ENCODE measurements around the gene SMCR8. TPM values are rescaled to one million over a fixed set of nuclear protein-coding genes. Genes with fewer than 3 reads are reported as not detected.

The SMCR8 gene
- total and polyA plus RNA-seq, 9 of the 15 experiments (the other 6 are each of a cell fraction or from before 2014, with no cell fraction given) = 0.25 to 8.8 (median 4.9) TPM

DNA sequence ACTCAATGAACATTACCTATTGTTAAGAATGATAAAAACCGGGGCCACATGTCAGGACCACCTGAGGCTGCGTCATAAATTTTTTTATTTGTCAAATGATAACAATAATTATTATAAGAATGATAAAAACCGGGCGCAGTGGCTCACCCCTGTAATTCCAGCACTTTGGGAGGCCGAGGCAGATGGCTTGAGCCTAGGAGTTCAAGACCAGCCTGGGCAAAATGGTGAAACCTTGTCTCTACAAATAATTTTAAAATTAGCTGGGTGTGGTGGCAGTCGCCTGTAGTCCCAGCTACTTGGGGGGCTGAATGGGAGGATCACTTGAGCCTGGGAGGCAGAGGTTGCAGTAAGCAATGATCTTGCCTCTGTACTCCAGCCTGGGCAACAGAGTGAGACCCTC lies 49.1 kb downstream of the SMCR8 start (continued):
- TF ChIP-seq, protein P1, sequence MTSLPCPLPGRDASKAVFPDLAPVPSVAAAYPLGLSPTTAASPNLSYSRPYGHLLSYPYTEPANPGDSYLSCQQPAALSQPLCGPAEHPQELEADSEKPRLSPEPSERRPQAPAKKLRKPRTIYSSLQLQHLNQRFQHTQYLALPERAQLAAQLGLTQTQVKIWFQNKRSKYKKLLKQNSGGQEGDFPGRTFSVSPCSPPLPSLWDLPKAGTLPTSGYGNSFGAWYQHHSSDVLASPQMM (CRISPR knock-in tag; IDR thresholded peaks at IDR 0.05) = no peak
- TF ChIP-seq SMAD3 (CRISPR knock-in tag; conservative IDR thresholded peaks at IDR 0.05) (no peak), KAT8 (IDR thresholded peaks at IDR 0.05; ENCODE audit: low read depth) (no peak), PCBP1 (IDR thresholded peaks at IDR 0.05; ENCODE audit: low read depth, low read length, poor library complexity, severe bottlenecking) (no peak), ZNF551 (CRISPR knock-in tag; IDR thresholded peaks at IDR 0.05) (no peak), C11orf30 (IDR thresholded peaks at IDR 0.05; ENCODE audit: low read depth) (no peak), CBX8 (IDR thresholded peaks at IDR 0.05; ENCODE audit: borderline replicate concordance, extremely low read depth, low read depth, low read length, poor library complexity, severe bottlenecking) (no peak), RBM25 (IDR thresholded peaks at IDR 0.05; ENCODE audit: low read depth, low read length, severe bottlenecking) (no peak)
- TF ChIP-seq, protein P2, sequence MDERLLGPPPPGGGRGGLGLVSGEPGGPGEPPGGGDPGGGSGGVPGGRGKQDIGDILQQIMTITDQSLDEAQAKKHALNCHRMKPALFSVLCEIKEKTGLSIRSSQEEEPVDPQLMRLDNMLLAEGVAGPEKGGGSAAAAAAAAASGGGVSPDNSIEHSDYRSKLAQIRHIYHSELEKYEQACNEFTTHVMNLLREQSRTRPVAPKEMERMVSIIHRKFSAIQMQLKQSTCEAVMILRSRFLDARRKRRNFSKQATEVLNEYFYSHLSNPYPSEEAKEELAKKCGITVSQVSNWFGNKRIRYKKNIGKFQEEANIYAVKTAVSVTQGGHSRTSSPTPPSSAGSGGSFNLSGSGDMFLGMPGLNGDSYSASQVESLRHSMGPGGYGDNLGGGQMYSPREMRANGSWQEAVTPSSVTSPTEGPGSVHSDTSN (CRISPR knock-in tag; IDR thresholded peaks at IDR 0.05; ENCODE audit: low read depth) = no peak
- TF ChIP-seq, protein P2 (tag; conservative IDR thresholded peaks at IDR 0.05; ENCODE audit: low read depth) = no peak
- TF ChIP-seq, protein P3, sequence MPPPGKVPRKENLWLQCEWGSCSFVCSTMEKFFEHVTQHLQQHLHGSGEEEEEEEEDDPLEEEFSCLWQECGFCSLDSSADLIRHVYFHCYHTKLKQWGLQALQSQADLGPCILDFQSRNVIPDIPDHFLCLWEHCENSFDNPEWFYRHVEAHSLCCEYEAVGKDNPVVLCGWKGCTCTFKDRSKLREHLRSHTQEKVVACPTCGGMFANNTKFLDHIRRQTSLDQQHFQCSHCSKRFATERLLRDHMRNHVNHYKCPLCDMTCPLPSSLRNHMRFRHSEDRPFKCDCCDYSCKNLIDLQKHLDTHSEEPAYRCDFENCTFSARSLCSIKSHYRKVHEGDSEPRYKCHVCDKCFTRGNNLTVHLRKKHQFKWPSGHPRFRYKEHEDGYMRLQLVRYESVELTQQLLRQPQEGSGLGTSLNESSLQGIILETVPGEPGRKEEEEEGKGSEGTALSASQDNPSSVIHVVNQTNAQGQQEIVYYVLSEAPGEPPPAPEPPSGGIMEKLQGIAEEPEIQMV (tag; conservative IDR thresholded peaks at IDR 0.05; ENCODE audit: low read depth) = no peak
- TF ChIP-seq, protein P4, sequence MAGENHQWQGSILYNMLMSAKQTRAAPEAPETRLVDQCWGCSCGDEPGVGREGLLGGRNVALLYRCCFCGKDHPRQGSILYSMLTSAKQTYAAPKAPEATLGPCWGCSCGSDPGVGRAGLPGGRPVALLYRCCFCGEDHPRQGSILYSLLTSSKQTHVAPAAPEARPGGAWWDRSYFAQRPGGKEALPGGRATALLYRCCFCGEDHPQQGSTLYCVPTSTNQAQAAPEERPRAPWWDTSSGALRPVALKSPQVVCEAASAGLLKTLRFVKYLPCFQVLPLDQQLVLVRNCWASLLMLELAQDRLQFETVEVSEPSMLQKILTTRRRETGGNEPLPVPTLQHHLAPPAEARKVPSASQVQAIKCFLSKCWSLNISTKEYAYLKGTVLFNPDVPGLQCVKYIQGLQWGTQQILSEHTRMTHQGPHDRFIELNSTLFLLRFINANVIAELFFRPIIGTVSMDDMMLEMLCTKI (IDR thresholded peaks at IDR 0.05; ENCODE audit: partially characterized antibody) = no peak
- TF ChIP-seq, protein P5, sequence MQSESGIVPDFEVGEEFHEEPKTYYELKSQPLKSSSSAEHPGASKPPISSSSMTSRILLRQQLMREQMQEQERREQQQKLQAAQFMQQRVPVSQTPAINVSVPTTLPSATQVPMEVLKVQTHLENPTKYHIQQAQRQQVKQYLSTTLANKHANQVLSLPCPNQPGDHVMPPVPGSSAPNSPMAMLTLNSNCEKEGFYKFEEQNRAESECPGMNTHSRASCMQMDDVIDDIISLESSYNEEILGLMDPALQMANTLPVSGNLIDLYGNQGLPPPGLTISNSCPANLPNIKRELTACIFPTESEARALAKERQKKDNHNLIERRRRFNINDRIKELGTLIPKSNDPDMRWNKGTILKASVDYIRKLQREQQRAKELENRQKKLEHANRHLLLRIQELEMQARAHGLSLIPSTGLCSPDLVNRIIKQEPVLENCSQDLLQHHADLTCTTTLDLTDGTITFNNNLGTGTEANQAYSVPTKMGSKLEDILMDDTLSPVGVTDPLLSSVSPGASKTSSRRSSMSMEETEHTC (IDR thresholded peaks at IDR 0.05) = no peak
- TF ChIP-seq, protein P6, sequence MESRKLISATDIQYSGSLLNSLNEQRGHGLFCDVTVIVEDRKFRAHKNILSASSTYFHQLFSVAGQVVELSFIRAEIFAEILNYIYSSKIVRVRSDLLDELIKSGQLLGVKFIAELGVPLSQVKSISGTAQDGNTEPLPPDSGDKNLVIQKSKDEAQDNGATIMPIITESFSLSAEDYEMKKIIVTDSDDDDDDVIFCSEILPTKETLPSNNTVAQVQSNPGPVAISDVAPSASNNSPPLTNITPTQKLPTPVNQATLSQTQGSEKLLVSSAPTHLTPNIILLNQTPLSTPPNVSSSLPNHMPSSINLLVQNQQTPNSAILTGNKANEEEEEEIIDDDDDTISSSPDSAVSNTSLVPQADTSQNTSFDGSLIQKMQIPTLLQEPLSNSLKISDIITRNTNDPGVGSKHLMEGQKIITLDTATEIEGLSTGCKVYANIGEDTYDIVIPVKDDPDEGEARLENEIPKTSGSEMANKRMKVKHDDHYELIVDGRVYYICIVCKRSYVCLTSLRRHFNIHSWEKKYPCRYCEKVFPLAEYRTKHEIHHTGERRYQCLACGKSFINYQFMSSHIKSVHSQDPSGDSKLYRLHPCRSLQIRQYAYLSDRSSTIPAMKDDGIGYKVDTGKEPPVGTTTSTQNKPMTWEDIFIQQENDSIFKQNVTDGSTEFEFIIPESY (CRISPR knock-in tag; IDR thresholded peaks at IDR 0.05) = no peak

Measured in K562 (cell line).